Stimulated activated naive CD4-positive, alpha-beta T cell (primary cell): ENCODE data around the gene TSHR.
A peak's percentile ranks its signal among the peaks of the same experiment; 100 is the strongest.
"Not testable (repeated sequence)": the region's sequence is repeated elsewhere in the genome, so short reads cannot be mapped to it uniquely, and the experiment has no call there.

Experiments used
- DNase-seq, 6 experiments: peaks; one replicate each; lab custom pipeline; 2025; lab: John Stamatoyannopoulos, UW

The TSHR gene

GRCh38 chr14:80955416-80955941 lies at the start of gene TSHR:
TSHR (plus strand) TSS chr14:80955621; CDS start chr14:80955681, 60 bp downstream.
- DNase-seq, result peak in 4 of 6 experiments; percentile 2 to 27 (median 17)

GRCh38 chr14:80906336-80906735 lies 49.1 kb upstream of the TSHR start:
- no peak for DNase-seq

DNA sequence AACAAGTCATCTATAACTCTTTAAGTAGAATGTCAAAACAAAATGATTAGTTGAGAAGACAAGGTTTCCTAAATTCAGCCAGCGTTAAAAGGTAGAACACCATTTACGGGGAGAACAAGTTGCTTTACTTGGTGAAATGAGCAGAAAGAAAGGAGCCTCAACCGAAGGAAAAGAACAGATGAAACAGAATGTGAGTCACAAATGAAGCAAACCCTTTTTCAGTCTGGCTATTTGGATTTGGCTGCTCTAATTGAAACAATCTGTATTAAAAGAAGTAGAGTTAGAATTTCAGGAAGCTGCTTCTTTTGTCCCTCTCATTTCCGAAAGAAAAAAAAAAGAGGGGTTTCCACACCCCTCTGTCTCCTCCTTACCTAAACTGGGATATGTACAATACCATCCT lies 48.5 kb upstream of the TSHR start:
- DNase-seq, result no peak

GRCh38 chr14:80912013-80912412 lies 43.4 kb upstream of the TSHR start:
- DNase-seq, result not testable (repeated sequence)

DNA sequence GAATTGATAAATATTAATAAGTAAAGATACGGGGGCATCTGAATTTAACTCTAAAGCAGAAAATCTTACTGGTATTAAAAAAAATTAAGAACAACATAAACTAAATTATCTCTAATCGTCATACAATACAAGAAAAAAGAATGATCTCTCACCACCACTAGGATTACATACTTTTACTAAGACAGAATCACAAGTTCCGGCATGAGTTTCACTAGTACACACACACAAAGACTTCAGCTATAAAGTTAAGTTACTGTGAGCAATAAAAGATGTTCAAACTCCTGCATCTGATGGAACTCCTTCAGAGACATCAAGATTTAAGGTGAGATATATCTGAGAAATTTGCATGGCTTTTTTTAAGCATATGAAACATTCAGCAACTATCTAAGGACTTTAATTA lies 35.8 kb upstream of the TSHR start:
- DNase-seq, result no peak

DNA sequence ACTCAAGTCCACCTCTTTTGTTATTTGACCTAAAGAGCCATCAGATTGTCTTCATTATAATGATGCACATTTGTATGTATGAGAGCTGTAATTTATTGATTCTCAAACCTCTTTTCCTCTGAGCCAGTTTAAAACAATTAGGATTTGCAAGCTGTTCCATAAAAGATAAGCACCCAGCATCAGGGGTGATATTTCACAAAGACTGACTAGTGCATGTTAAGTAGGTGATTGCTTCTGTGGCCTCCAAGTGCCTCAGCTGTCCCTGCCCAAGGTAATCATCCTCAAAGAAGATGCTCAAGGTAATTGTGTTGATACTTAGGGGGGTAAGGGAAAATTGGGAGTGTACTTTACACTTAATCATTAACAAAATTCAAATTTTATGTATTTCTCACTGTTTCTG lies 32.1 kb upstream of the TSHR start:
- DNase-seq, result no peak

DNA sequence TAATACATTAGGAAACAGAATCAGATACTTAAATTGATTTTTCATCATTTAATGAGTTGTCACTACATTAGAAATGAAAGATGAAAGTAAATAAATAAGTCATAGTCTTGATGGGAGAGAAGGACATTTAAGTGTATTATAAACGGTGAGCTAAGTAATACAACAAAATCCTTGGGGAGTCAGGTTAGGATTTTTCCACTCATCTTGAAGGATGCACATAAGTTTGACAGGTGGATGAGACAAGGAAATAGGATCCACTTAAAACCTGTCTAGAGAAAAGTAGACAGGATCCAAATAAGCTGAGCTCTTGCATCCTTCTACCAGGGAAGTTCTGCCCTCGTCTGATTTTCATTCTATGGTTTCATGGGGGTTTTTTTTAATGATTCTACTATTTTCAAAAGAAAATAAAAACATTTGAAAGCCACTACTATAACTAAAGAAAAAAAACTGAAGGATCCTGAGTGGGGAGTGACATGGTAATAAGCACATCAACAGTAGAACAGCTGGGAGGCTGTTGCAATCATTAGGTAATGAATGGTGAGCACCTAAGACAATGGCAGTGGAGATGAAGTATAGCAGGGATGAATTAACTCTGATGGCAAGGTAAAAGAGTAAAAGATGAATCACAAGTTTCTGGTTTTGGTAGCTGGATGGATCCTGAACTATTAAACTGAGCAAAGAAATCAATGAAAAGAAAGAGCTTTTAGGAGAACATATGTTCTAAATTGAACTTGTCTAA lies 30.9 kb upstream of the TSHR start:
- DNase-seq, result no peak

- no peak for DNase-seq
These were observed 28.9 kb upstream of the TSHR start for GRCh38 chr14:80926397-80927082.

- no peak for DNase-seq
These were observed 28.1 kb upstream of the TSHR start for GRCh38 chr14:80927083-80927989.

DNA sequence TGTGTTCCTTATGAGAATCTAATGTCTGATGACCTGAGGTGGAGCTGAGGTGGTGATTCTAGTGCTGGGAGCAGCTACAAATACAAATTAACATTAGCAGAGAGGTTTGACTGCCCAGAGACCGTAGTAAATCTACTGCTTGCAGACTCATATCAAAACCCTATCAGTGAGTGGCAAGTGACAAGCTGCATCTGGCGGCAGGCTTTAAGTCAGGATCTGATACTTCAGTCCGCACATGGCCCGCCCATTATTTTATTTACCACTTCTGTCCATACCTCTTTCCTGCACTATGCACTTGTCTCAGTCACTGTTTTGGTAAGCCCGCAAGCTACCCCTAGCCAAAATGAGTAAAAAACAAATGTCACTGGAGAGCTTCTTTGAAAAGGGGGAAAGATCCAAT lies 25.3 kb upstream of the TSHR start:
- no peak for DNase-seq

- DNase-seq, result peak in 3 of 6 experiments; percentile 38 to 53 (median 53)
These were observed 24.5 kb upstream of the TSHR start for GRCh38 chr14:80930836-80931389.

DNA sequence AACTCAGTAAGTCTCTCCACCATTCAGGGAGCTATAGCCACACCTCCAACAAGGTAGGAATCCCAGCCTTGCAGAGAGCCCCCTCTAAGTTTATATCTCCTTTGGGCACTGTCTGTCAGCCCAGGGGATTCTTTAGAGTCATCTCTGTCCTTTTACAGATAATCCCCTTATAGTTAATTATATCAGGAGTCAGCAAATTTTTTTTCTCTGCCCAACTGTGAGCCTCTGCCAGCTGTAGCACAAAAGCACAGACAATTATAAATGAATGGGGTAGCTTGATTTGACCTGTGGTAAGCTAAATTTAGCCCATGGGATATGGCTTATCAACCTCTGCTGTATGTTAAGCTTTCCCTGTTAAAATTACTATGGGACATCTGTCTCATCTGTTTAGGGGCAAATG lies 22.1 kb upstream of the TSHR start:
- DNase-seq, result no peak

DNA sequence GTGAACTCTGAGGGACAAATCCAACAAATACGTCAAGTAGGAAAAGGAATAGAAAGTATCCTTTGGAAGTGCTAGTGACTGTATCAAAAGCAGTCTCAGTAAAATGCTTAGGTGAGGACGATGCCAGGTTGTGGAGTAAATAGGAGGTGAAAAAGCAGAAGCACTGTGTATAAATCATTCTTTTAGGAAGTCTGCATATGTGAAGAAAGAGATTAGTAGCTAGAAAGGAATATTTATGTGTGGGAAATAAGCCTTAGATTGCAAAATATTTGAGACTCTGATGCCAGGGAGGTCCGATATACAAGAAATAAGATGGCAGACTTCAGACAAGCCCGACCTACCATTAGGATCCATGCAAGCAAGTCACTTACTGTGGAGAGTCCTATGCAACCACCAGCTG lies 21.7 kb upstream of the TSHR start:
- DNase-seq, result no peak

DNA sequence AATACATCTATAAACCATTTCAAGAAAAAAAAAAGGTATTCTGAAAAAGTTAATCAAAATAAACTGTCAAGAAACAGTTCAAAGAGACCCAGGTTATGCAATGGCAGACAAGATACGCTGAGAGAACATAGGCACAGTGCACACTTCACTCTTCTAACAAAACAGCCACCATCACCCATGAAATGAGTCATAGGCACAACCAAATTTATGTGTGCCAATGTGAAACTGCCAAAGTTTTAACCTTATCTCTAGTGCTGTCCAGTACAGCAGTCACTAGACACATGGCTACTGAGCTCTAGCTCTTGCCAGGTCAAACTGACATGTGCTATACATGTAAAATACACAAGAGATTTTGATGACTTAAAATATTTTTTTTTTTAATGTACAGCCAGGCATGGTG lies 15.3 kb upstream of the TSHR start:
- no peak for DNase-seq

DNA sequence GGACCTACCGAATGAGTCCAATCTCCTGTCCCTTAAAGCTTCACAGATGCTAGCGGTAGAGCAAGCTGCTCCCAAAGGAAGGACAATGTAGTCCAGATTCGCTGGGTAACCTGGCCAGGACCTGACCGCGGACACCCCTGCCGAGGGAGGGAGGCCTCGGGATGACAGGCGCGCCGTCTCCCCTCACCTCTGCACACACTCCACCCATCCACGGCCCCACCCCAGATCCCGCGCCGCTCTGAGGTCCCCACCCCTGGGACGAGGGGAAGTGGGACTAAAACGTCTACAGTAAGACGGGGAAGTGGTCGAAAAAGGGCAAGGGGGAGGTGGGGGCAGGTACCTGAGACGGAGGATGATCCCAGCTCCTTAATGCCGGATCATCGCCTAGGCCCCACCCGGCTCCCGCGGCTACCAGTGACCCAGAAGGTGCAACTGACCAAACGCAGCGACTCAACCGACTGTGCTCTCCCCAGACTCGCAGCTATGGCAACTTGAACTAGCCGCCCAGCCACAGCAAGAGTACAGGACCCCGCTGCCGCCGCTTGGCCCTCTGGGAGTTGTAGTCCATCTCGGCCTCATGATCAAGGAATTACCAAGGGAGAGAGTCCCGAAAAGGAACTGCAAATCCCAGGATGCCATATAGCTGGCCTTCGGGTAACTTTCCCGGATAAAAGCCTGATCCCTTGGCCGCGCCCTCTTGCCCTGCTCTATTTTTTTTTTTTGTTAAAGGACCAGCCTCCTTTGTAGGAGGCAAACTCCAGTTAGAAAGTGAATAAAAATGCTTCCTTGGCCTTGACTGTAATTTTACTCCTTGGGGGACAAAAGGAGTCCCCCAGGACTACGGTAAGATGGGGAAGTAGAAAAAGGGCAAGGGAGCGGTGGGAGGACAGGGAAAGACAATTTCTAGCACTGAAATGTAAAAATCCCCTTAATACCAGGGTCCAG lies 13.9 kb upstream of the TSHR start, which contains the start of gene CEP128:
TSS of gene CEP128 (minus strand) at position 498 of the 945 bp plus-strand sequence.
- DNase-seq, result peak; percentile 30 to 78 (median 64)

DNA sequence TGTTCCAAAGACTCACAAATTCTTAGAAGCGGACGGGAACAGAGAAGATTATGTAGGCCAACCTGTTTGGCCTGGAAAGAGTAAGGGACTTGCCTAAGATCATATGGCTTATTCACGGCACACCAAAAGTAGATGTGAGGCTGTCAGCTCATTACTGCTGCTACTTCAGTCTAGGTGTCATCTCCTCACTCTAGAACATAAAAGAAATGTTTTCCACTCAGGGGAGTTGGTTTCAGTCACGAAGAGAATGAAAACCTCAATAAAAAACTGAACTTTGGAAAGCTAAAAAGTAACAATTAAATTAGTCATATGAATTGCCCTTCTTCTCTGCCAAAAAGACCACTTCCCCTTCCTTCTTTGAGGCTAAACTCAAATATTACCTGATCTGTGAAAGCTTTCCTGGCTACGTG lies 13.2 kb upstream of the TSHR start:
- DNase-seq, result peak in 2 of 6 experiments; percentile 13 to 46

GRCh38 chr14:80944861-80945617 lies 10.4 kb upstream of the TSHR start:
- DNase-seq, result no peak

DNA sequence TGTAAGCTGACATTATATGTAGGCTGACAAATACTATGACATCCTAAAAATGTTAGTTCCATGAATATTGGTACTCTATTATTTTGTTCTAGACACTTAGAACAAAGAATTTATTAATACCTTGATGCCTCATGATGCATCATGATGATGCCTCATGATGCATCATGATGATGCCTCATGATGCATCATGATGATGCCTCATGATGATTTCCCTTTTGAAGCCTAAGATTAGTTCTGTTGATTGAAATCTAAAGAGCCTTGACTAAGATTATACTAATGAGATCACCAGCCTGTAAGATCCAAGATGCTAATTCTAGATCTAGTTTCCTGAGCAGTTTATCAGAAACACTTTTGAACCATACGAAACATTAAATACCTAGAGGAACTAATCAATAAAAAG lies 9.2 kb upstream of the TSHR start:
- no peak for DNase-seq

- DNase-seq, result no peak
These were observed 8.6 kb upstream of the TSHR start for GRCh38 chr14:80946797-80947196.

DNA sequence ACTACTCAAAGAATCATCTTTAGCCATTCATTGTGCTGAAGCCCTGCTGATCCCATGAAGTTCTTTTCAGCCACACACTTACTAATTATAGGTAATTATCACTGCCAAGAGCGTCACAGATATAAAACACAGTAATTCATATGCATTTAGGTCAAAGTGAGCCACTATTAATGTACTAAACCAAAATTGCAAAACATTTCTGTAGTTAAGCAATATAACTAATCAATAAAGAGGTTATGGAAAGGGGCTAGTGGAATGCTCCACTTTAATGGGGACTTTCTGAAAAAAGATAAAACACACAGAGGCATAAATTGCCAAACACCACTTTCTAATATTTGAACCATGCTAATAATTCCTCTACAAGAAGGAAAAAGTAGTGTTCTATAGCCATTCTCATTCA lies 7.1 kb upstream of the TSHR start:
- DNase-seq, result no peak
